ENCODE measurements around the gene RABGAP1L. TPM values are rescaled to one million over a fixed set of nuclear protein-coding genes. Genes with fewer than 3 reads are reported as not detected.

RABGAP1L gene
- total RNA-seq, 1 donor from 2014 or later = 19.3 TPM

- DNase-seq (ENCODE audit: low read depth in 2 of 2) = no peak
Measured at GRCh38 chr1:174746024-174746808, 586.9 kb downstream of the RABGAP1L start.

- no peak for DNase-seq (ENCODE audit: low read depth in 2 of 2)
Measured at GRCh38 chr1:174747613-174748012, 588.3 kb downstream of the RABGAP1L start.

GRCh38 chr1:174748586-174748985 lies 589.3 kb downstream of the RABGAP1L start:
- DNase-seq (ENCODE audit: low read depth in 2 of 2) = no peak

GRCh38 chr1:174753131-174753530 lies 593.8 kb downstream of the RABGAP1L start:
- no peak for DNase-seq (ENCODE audit: low read depth in 2 of 2)

GRCh38 chr1:174761335-174761734 lies 602.0 kb downstream of the RABGAP1L start:
- no peak for DNase-seq (ENCODE audit: low read depth in 2 of 2)

- DNase-seq (ENCODE audit: low read depth in 2 of 2) = no peak
Measured at GRCh38 chr1:174761901-174762585, 602.7 kb downstream of the RABGAP1L start.

GRCh38 chr1:174764191-174764590 lies 604.9 kb downstream of the RABGAP1L start:
- no peak for DNase-seq (ENCODE audit: low read depth in 2 of 2)

GRCh38 chr1:174766727-174767126 lies 607.4 kb downstream of the RABGAP1L start:
- no peak for DNase-seq (ENCODE audit: low read depth in 2 of 2)

GRCh38 chr1:174768516-174768915 lies 609.2 kb downstream of the RABGAP1L start:
- DNase-seq (ENCODE audit: low read depth in 2 of 2) = no peak

GRCh38 chr1:174768949-174769348 lies 609.6 kb downstream of the RABGAP1L start:
- DNase-seq (ENCODE audit: low read depth in 2 of 2) = peak in 1 of 2 donors; percentile 1

- DNase-seq (ENCODE audit: low read depth in 2 of 2) = peak; percentile 43 to 63
Measured at GRCh38 chr1:174769961-174770549, 610.7 kb downstream of the RABGAP1L start.

- no peak for DNase-seq (ENCODE audit: low read depth in 2 of 2)
Measured at GRCh38 chr1:174775621-174776020, 616.3 kb downstream of the RABGAP1L start.

GRCh38 chr1:174777262-174777661 lies 617.9 kb downstream of the RABGAP1L start:
- no peak for DNase-seq (ENCODE audit: low read depth in 2 of 2)

GRCh38 chr1:174785510-174785909 lies 626.2 kb downstream of the RABGAP1L start:
- DNase-seq (ENCODE audit: low read depth in 2 of 2) = no peak

GRCh38 chr1:174786358-174786757 lies 627.0 kb downstream of the RABGAP1L start:
- no peak for DNase-seq (ENCODE audit: low read depth in 2 of 2)

GRCh38 chr1:174786760-174787159 lies 627.4 kb downstream of the RABGAP1L start:
- no peak for DNase-seq (ENCODE audit: low read depth in 2 of 2)

GRCh38 chr1:174788981-174789380 lies 629.7 kb downstream of the RABGAP1L start:
- DNase-seq (ENCODE audit: low read depth in 2 of 2) = no peak

- no peak for DNase-seq (ENCODE audit: low read depth in 2 of 2)
Measured at GRCh38 chr1:174789399-174789798, 630.1 kb downstream of the RABGAP1L start.

- DNase-seq (ENCODE audit: low read depth in 2 of 2) = no peak
Measured at GRCh38 chr1:174791863-174792262, 632.5 kb downstream of the RABGAP1L start.

GRCh38 chr1:174794861-174795260 lies 635.5 kb downstream of the RABGAP1L start:
- DNase-seq (ENCODE audit: low read depth in 2 of 2) = no peak

- DNase-seq (ENCODE audit: low read depth in 2 of 2) = no peak
Measured at GRCh38 chr1:174795806-174796205, 636.5 kb downstream of the RABGAP1L start.

GRCh38 chr1:174797398-174797797 lies 638.1 kb downstream of the RABGAP1L start:
- DNase-seq (ENCODE audit: low read depth in 2 of 2) = no peak

- no peak for DNase-seq (ENCODE audit: low read depth in 2 of 2)
Measured at GRCh38 chr1:174799136-174799479, 639.8 kb downstream of the RABGAP1L start.
